Activated T-cell treated with anti-CD3 and anti-CD28 coated beads, Interleukin-2, amount 50 U/mL, for 1 hour (primary cell): ENCODE data around the gene WDR7.

ENCODE experiments used
- DNase-seq: peaks from one replicate; pipeline ENCODE4 v3.0.0-alpha.2; 2020

Gene WDR7

GRCh38 chr18:56658261-56658660 is 7.1 kb downstream of the WDR7 start:
- DNase-seq = no peak

GRCh38 chr18:56659111-56659510 is 8.0 kb downstream of the WDR7 start:
- no peak for DNase-seq

- DNase-seq = no peak
Measured at GRCh38 chr18:56660655-56661054, 9.5 kb downstream of the WDR7 start.

GRCh38 chr18:56661360-56662062 is 10.4 kb downstream of the WDR7 start:
- DNase-seq = no peak

- no peak for DNase-seq
Measured at GRCh38 chr18:56662063-56662408, 10.9 kb downstream of the WDR7 start.

- no peak for DNase-seq
Measured at GRCh38 chr18:56662502-56662901, 11.3 kb downstream of the WDR7 start.

GRCh38 chr18:56662902-56663301 is 11.7 kb downstream of the WDR7 start:
- no peak for DNase-seq

GRCh38 chr18:56672391-56672790 is 21.2 kb downstream of the WDR7 start:
- DNase-seq = no peak

- no peak for DNase-seq
Measured at GRCh38 chr18:56672981-56673380, 21.8 kb downstream of the WDR7 start.

GRCh38 chr18:56676639-56677038 is 25.5 kb downstream of the WDR7 start:
- DNase-seq = no peak

GRCh38 chr18:56678836-56679565 is 27.8 kb downstream of the WDR7 start:
- no peak for DNase-seq

GRCh38 chr18:56684277-56684676 is 33.1 kb downstream of the WDR7 start:
- no peak for DNase-seq

GRCh38 chr18:56691530-56691929 is 40.4 kb downstream of the WDR7 start:
- no peak for DNase-seq

GRCh38 chr18:56696966-56697365 is 45.8 kb downstream of the WDR7 start:
- DNase-seq = no peak

- DNase-seq = no peak
Measured at GRCh38 chr18:56702946-56703345, 51.8 kb downstream of the WDR7 start.

- DNase-seq = no peak
Measured at GRCh38 chr18:56709463-56709862, 58.3 kb downstream of the WDR7 start.

- no peak for DNase-seq
Measured at GRCh38 chr18:56711708-56712445, 60.7 kb downstream of the WDR7 start.

- DNase-seq = no peak
Measured at GRCh38 chr18:56712761-56713160, 61.6 kb downstream of the WDR7 start.

- no peak for DNase-seq
Measured at GRCh38 chr18:56715121-56715520, 64.0 kb downstream of the WDR7 start.

GRCh38 chr18:56716692-56717146 is 65.6 kb downstream of the WDR7 start:
- DNase-seq = no peak

- no peak for DNase-seq
Measured at GRCh38 chr18:56721031-56721430, 69.9 kb downstream of the WDR7 start.

GRCh38 chr18:56721491-56721890 is 70.3 kb downstream of the WDR7 start:
- no peak for DNase-seq

GRCh38 chr18:56722518-56722917 is 71.4 kb downstream of the WDR7 start:
- no peak for DNase-seq

GRCh38 chr18:56723068-56723467 is 71.9 kb downstream of the WDR7 start:
- no peak for DNase-seq
